Measurements from ENCODE around the gene MUC15. TPM values are rescaled to one million over a fixed set of nuclear protein-coding genes. Genes with fewer than 3 reads are reported as not detected.

MUC15 gene
- total RNA-seq, 1 donor from 2014 or later: not detected

DNA sequence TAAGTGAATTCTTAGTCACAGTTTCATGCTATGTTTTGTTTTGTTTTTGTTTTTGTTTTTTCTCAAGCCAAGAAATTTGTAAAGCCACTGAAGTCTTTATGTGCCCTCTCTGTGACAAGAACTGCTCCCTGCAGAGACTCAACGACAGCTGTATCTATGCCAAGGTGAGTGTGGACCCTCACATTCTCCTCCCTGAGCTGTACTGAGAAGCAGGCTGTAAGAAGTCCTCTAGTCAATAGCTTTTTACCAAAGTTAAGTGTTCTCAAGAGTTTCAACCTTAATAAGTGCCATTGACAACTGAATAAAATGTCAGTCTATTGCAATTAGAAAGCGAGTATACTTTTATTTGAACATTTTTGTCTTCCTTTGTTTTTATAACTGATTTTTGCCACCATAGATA is 18.9 kb downstream of the MUC15 start:
- Mint-ChIP-seq H3K27me3 (ENCODE audit: low read depth) (peaks cover 15% of the 10 kb centered on the region), H3K9me3 (ENCODE audit: low read depth) (no peaks in the 10 kb centered on the region), H3K4me3 (ENCODE audit: unreplicated experiment) (no peak overlapping the region), H3K4me1 (ENCODE audit: low read depth) (no peaks in the 10 kb centered on the region), H3K27ac (ENCODE audit: unreplicated experiment) (no peak overlapping the region), H3K36me3 (ENCODE audit: low read depth) (no peaks in the 10 kb centered on the region)
- TF ChIP-seq, protein P1, sequence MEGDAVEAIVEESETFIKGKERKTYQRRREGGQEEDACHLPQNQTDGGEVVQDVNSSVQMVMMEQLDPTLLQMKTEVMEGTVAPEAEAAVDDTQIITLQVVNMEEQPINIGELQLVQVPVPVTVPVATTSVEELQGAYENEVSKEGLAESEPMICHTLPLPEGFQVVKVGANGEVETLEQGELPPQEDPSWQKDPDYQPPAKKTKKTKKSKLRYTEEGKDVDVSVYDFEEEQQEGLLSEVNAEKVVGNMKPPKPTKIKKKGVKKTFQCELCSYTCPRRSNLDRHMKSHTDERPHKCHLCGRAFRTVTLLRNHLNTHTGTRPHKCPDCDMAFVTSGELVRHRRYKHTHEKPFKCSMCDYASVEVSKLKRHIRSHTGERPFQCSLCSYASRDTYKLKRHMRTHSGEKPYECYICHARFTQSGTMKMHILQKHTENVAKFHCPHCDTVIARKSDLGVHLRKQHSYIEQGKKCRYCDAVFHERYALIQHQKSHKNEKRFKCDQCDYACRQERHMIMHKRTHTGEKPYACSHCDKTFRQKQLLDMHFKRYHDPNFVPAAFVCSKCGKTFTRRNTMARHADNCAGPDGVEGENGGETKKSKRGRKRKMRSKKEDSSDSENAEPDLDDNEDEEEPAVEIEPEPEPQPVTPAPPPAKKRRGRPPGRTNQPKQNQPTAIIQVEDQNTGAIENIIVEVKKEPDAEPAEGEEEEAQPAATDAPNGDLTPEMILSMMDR (IDR thresholded peaks at IDR 0.05): no peak
- DNase-seq (ENCODE audit: low spot score): no peak

DNA sequence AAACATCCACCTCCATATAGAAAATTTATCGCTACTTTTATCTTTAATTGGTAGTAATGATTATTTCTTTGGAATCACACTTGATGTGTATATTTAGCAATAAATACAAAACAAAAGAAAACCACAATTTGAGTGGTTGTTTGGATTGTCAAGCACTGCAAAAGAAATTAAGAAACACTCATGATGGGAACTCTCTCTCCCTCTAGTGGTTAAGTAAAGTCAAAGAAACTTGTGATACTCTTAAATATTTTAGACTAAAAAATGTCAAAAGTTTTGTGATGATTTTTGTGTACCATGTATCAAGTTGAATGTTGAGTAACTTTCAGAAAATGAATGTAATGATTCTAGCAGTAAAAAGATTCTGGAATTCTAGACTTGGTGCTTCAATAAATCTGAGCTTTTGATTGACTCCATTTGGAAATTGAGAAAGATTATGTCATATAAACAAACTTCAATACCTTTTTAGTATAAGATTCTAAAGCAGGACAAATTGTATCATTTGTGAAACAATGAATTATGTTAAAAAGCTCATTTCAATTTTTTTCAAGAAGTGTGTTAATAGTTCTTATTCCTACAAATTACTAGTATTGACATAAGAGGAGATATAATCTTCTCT is 20.8 kb downstream of the MUC15 start:
- Mint-ChIP-seq H3K27ac (ENCODE audit: unreplicated experiment) (no peak overlapping the region), H3K36me3 (ENCODE audit: low read depth) (no peaks in the 10 kb centered on the region), H3K4me1 (ENCODE audit: low read depth) (no peaks in the 10 kb centered on the region), H3K4me3 (ENCODE audit: unreplicated experiment) (no peak overlapping the region), H3K9me3 (ENCODE audit: low read depth) (no peaks in the 10 kb centered on the region), H3K27me3 (ENCODE audit: low read depth) (peaks cover 15% of the 10 kb centered on the region)
- TF ChIP-seq, protein P1 (IDR thresholded peaks at IDR 0.05): peak; percentile 82
- DNase-seq (ENCODE audit: low spot score): no peak

DNA sequence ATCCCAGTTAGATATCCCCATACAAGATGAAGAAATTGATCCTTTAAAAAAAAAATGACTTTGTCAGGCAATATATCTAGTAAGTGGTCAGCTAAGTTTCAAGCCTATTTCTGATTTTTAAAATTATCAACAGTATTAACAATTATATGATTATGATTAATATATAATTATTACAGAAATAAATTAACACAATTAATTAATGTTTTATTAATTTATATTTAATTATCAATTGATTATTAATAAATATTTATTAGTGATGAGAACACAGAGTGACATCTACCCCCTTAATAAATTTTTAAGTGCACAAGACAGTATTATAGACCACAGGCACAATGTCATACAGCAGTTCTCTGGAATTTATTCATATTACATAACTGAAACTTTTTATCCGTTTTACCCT is 22.0 kb downstream of the MUC15 start:
- DNase-seq (ENCODE audit: low spot score): no peak
- Mint-ChIP-seq H3K9me3 (ENCODE audit: low read depth) (no peaks in the 10 kb centered on the region), H3K4me3 (ENCODE audit: unreplicated experiment) (no peak overlapping the region), H3K4me1 (ENCODE audit: low read depth) (no peaks in the 10 kb centered on the region), H3K27me3 (ENCODE audit: low read depth) (peaks cover 15% of the 10 kb centered on the region), H3K27ac (ENCODE audit: unreplicated experiment) (no peak overlapping the region), H3K36me3 (ENCODE audit: low read depth) (no peaks in the 10 kb centered on the region)
- TF ChIP-seq, protein P1 (IDR thresholded peaks at IDR 0.05): no peak

DNA sequence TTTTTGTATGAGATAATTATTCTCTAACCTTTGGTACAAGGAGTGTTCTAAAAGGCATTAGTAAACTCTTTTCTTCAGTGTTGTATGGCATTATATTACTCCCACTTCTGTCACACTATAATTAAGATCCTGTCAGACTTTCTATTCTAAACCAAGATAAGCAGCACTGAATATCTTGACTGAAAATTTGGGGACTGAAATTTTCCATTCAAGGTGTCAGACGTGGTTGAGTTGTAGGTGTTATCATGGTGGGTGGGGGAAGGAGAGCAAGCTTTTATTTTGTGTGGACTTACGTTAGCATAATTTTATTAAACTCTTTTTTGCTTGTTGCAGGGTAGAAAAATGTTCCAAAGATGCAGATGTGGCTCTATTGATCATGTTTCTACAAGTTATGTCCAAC is 22.9 kb downstream of the MUC15 start:
- Mint-ChIP-seq H3K27ac (ENCODE audit: unreplicated experiment) (no peak overlapping the region), H3K9me3 (ENCODE audit: low read depth) (no peaks in the 10 kb centered on the region), H3K4me3 (ENCODE audit: unreplicated experiment) (no peak overlapping the region), H3K4me1 (ENCODE audit: low read depth) (no peaks in the 10 kb centered on the region), H3K27me3 (ENCODE audit: low read depth) (peaks cover 10% of the 10 kb centered on the region), H3K36me3 (ENCODE audit: low read depth) (no peaks in the 10 kb centered on the region)
- TF ChIP-seq, protein P1 (IDR thresholded peaks at IDR 0.05): no peak
- no peak for DNase-seq (ENCODE audit: low spot score)

DNA sequence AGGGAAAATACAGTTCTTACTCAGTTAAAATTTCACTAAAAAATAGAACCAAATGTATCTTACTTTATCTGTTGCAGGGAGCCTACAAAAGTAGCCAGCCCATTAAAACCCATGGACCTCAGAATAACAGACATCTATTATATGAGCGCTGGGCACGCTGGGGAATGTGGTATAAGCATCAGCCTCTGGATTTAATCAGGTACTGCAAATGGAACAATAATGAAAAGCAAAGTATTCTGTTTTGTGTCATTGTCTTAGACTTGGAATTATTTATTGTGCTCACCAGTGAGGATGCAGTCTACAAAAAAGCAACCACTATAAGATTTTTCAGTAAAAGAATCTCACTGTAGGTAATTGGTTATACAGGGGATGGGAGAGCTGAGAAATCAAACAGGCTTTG is 30.2 kb downstream of the MUC15 start:
- Mint-ChIP-seq H3K27me3 (ENCODE audit: low read depth) (no peaks in the 10 kb centered on the region), H3K4me3 (ENCODE audit: unreplicated experiment) (no peak overlapping the region), H3K9me3 (ENCODE audit: low read depth) (no peaks in the 10 kb centered on the region), H3K27ac (ENCODE audit: unreplicated experiment) (no peak overlapping the region), H3K4me1 (ENCODE audit: low read depth) (no peaks in the 10 kb centered on the region), H3K36me3 (ENCODE audit: low read depth) (no peaks in the 10 kb centered on the region)
- TF ChIP-seq, protein P1 (IDR thresholded peaks at IDR 0.05): no peak
- DNase-seq (ENCODE audit: low spot score): no peak
